IMR-90 (cell line): ENCODE data around the gene CLASRP. TPM values are rescaled to one million over a fixed set of nuclear protein-coding genes. Genes with fewer than 3 reads are reported as not detected.

Experiments used
- ATAC-seq: fragments of 200-7000 bp; cut with Tn5 transposase; 2 replicates; pipeline ENCODE4 v1.9.1; 2020; ENCODE audit warnings: low read depth, mild to moderate bottlenecking, moderate library complexity
- BruUV-seq: library from RNA; stranded (reverse); fragments of 400-500 nt; replicated peaks from 2 replicates; lab custom pipeline; 2021; lab: Mats Ljungman, UMichigan
- CTCF ChIA-PET: fragments of 300-600 bp; formaldehyde crosslinking; extraction: SDS; loops from one replicate; lab custom pipeline; 2021; ENCODE audit warnings: antibody characterized with exemption; lab: Yijun Ruan, JAX
- POLR2A ChIA-PET: fragments of 300-600 bp; sonication (Branson Sonifier 250); formaldehyde crosslinking; loops from one replicate; lab custom pipeline; 2022; ENCODE audit warnings: antibody characterized with exemption; ENCODE audit not compliant: unreplicated experiment; lab: Charles Lee
- DNase-seq: peaks from one replicate; pipeline ENCODE4 v3.0.0; 2013
- H2AFZ ChIP-seq: replicated peaks from 2 replicates; pipeline ENCODE3; 2013; ENCODE audit warnings: low read length, mild to moderate bottlenecking; ENCODE audit not compliant: poor library complexity
- H2AK5ac ChIP-seq: 2 replicates; pipeline ENCODE4 v1.6.1; 2013; ENCODE audit warnings: low read depth, low read length, inconsistent platforms
- H2AK9ac ChIP-seq: replicated peaks from 2 replicates; pipeline ENCODE3; 2013; ENCODE audit warnings: mild to moderate bottlenecking, low read depth, low read length, moderate library complexity; ENCODE audit not compliant: poor library complexity
- H2BK120ac ChIP-seq: 2 replicates; pipeline ENCODE4 v1.6.1; 2013; ENCODE audit warnings: low read depth, low read length, inconsistent platforms
- H2BK15ac ChIP-seq: 3 replicates; pipeline ENCODE4 v1.6.1; 2013; ENCODE audit warnings: low read depth, low read length, inconsistent platforms
- H2BK20ac ChIP-seq: 2 replicates; pipeline ENCODE4 v1.6.1; 2013; ENCODE audit warnings: low read depth, mild to moderate bottlenecking, inconsistent platforms, low read length, moderate library complexity
- H2BK5ac ChIP-seq: 2 replicates; pipeline ENCODE4 v1.6.1; 2013; ENCODE audit warnings: mild to moderate bottlenecking, low read depth, low read length, inconsistent platforms; ENCODE audit not compliant: poor library complexity, severe bottlenecking
- H3K14ac ChIP-seq: replicated peaks from 2 replicates; pipeline ENCODE4 v1.6.1; 2013; ENCODE audit warnings: low read depth, low read length, inconsistent platforms
- H3K18ac ChIP-seq: 2 replicates; pipeline ENCODE4 v1.6.1; 2013; ENCODE audit warnings: low read depth, low read length, control low read depth
- H3K23ac ChIP-seq: 2 replicates; pipeline ENCODE4 v1.6.1; 2013; ENCODE audit warnings: low read depth, low read length, inconsistent platforms
- H3K27ac ChIP-seq: 2 replicates; pipeline ENCODE4 v1.5.1; 2013; ENCODE audit warnings: mild to moderate bottlenecking, control low read depth, low read length; ENCODE audit not compliant: insufficient read depth
- H3K27me3 ChIP-seq: 2 replicates; pipeline ENCODE4 v1.6.1; 2013; ENCODE audit warnings: low read length; ENCODE audit not compliant: control insufficient read depth, insufficient read depth
- H3K36me3 ChIP-seq: 2 replicates; pipeline ENCODE4 v1.6.1; 2013; ENCODE audit warnings: low read length, mixed read lengths; ENCODE audit not compliant: control insufficient read depth, insufficient read depth
- H3K4ac ChIP-seq: 2 replicates; pipeline ENCODE4 v1.6.1; 2013; ENCODE audit warnings: low read depth, low read length, inconsistent platforms
- H3K4me1 ChIP-seq: 2 replicates; pipeline ENCODE4 v1.6.1; 2013; ENCODE audit warnings: low read length, mixed read lengths; ENCODE audit not compliant: control insufficient read depth, insufficient read depth
- H3K4me2 ChIP-seq: 2 replicates; pipeline ENCODE4 v1.6.1; 2013; ENCODE audit warnings: low read depth, mild to moderate bottlenecking, control low read depth, low read length, moderate library complexity
- H3K4me3 ChIP-seq: 2 replicates; pipeline ENCODE4 v1.5.1; 2013; ENCODE audit warnings: low read depth, mild to moderate bottlenecking, control low read depth, low read length, moderate library complexity; ENCODE audit not compliant: insufficient read depth
- H3K56ac ChIP-seq: 2 replicates; pipeline ENCODE4 v1.6.1; 2013; ENCODE audit warnings: low read length, inconsistent platforms; ENCODE audit not compliant: insufficient read depth; ENCODE audit errors: extremely low read depth
- H3K79me1 ChIP-seq, 2 experiments: 2 replicates each; pipeline ENCODE4 v1.6.1; 2013; ENCODE audit warnings: low read length in 2 of 2, inconsistent platforms in 1 of 2, low read depth in 1 of 2
- H3K9ac ChIP-seq: 2 replicates; pipeline ENCODE4 v1.6.1; 2013; ENCODE audit warnings: low read depth, low read length, control low read depth
- H3K9me1 ChIP-seq: 2 replicates; pipeline ENCODE4 v1.6.1; 2013; ENCODE audit warnings: low read length, inconsistent platforms; ENCODE audit not compliant: insufficient read depth
- H3K9me3 ChIP-seq: 2 replicates; pipeline ENCODE4 v1.6.1; 2013; ENCODE audit warnings: low read length; ENCODE audit not compliant: control insufficient read depth, insufficient read depth
- H4K20me1 ChIP-seq: 2 replicates; pipeline ENCODE4 v1.6.1; 2013; ENCODE audit warnings: low read length, inconsistent platforms; ENCODE audit not compliant: insufficient read depth
- H4K5ac ChIP-seq: 2 replicates; pipeline ENCODE4 v1.6.1; 2013; ENCODE audit warnings: mild to moderate bottlenecking, low read depth, low read length, control low read depth
- H4K8ac ChIP-seq, 2 experiments: 2 replicates each; pipeline ENCODE4 v1.6.1; 2013; ENCODE audit warnings: low read depth in 2 of 2, low read length in 2 of 2, control low read depth in 1 of 2, inconsistent platforms in 1 of 2
- H4K91ac ChIP-seq: 2 replicates; pipeline ENCODE4 v1.6.1; 2013; ENCODE audit warnings: low read depth, low read length, inconsistent platforms; ENCODE audit not compliant: insufficient read depth
- CTCF ChIP-seq: conservative IDR thresholded peaks from 2 replicates; pipeline ENCODE4 v1.5.1; 2012; ENCODE audit warnings: mild to moderate bottlenecking, low read depth, low read length, improper control_type of control experiment
- ELK1 ChIP-seq: fragments of 150-350 bp; IDR thresholded peaks from 2 replicates; pipeline ENCODE4 v1.6.1; 2016; ENCODE audit warnings: low read depth, mild to moderate bottlenecking, low read length, moderate library complexity, borderline replicate concordance
- NFE2L2 ChIP-seq: fragments of 150-350 bp; IDR thresholded peaks from 2 replicates; pipeline ENCODE4 v1.6.1; 2016; ENCODE audit warnings: low read depth, mild to moderate bottlenecking, low read length
- RAD21 ChIP-seq: IDR thresholded peaks from 2 replicates; pipeline ENCODE4 v1.6.1; 2012; ENCODE audit warnings: low read length, improper control_type of control experiment
- RFX5 ChIP-seq: IDR thresholded peaks from 2 replicates; pipeline ENCODE4 v1.8.0; 2012; ENCODE audit warnings: low read depth, mild to moderate bottlenecking, low read length, moderate library complexity
- WGBS, 2 experiments: methylation state at CpG; one replicate each; pipeline versions ENCODE4 v1.1.5 to v1.1.7; 2013; ENCODE audit warnings: missing lambda C conversion rate in 2 of 2; ENCODE audit not compliant: insufficient read length in 1 of 2; ENCODE audit errors: extremely low coverage in 2 of 2; 5-methylcytosine and 5-hydroxymethylcytosine counted together
- dilution Hi-C: fragments of 300-500 bp; cut with HindIII; formaldehyde crosslinking; loops from one replicate; pipeline ENCODE4 v1.14.3; 2018; ENCODE audit warnings: low sequenced_read_pairs; ENCODE audit not compliant: unreplicated experiment
- in situ Hi-C: fragments of 300-500 bp; cut with MboI; formaldehyde crosslinking; loops from 3 replicates; pipeline ENCODE4 v1.14.3; 2019; ENCODE audit warnings: low sequenced_read_pairs, inconsistent platforms, mixed read lengths
- intact Hi-C: fragments of 100-400 bp; cut with micrococcal nuclease; formaldehyde crosslinking; loops from 2 replicates; pipeline ENCODE4 v1.10.0; 2022
- polyA plus RNA-seq, 3 experiments: library from polyadenylated mRNA; depleted of rRNA; stranded (reverse); fragments of >200 nt; gene quantifications; 2 replicates each; pipeline ENCODE4 v1.2.3, GENCODE V29; 2012; ENCODE audit warnings: low replicate concordance in 1 of 3
- total RNA-seq: library from RNA; depleted of rRNA; stranded (reverse); fragments of >200 nt; gene quantifications from 2 replicates; pipeline ENCODE4 v1.2.3, GENCODE V29; 2012

Gene CLASRP
- total and polyA plus RNA-seq, 2 of the 4 experiments (the other 2 are of a cell fraction) = 19.9 to 31.7 TPM

GRCh38 chr19:45103508-45104319 is 64.9 kb downstream of the CLASRP start:
- Histone ChIP-seq H4K8ac (peak overlapping the region in 1 of 2 experiments; percentile 26; a peak in 1 of 4 replicates), H3K56ac (no peak overlapping the region), H2AK9ac (peak overlapping the region; percentile 63), H3K79me1 (peaks cover 39 to 97% of the 10 kb centered on the region in 2 experiments), H3K9ac (no peak overlapping the region), H3K18ac (no peak overlapping the region), H3K27ac (no peak overlapping the region), H3K27me3 (no peaks in the 10 kb centered on the region), H3K4me2 (peak overlapping the region; percentile 38; the same call in 1 of the 2 replicates), H4K20me1 (peaks cover 97% of the 10 kb centered on the region), H3K14ac (no peak overlapping the region), H3K9me1 (peaks cover 38% of the 10 kb centered on the region), H2BK20ac (no peak overlapping the region), H2AK5ac (peak overlapping the region; percentile 21; the same call in 1 of the 2 replicates), H4K5ac (no peak overlapping the region), H3K4ac (no peak overlapping the region), H2BK5ac (no peak overlapping the region), H2BK15ac (no peak overlapping the region), H4K91ac (no peak overlapping the region), H3K9me3 (no peaks in the 10 kb centered on the region), H3K23ac (no peak overlapping the region), H3K4me1 (peaks cover 29% of the 10 kb centered on the region), H3K36me3 (0 out of 2 replicates have a peak, but pooled peaks cover 1% of the 10 kb centered on the region), H2BK120ac (no peak overlapping the region), H2AFZ (no peak overlapping the region), H3K4me3 (no peak overlapping the region)
- in situ Hi-C loops (no loop called here), intact Hi-C loops (no loop called here), dilution Hi-C loops (no loop called here)
- 62% methylated on average over 11 of the region's 26 CpGs; no CpG with 5 or more reads in 1 of the 2 experiments for WGBS, 2 experiments
- no peak for TF ChIP-seq NFE2L2
- no peak for TF ChIP-seq RFX5
- no peak for TF ChIP-seq RAD21
- no peak for TF ChIP-seq ELK1
- TF ChIP-seq CTCF = no peak
- DNase-seq (no peak), ATAC-seq (no peak; the same call in 1 of the 2 replicates)
- ChIA-PET CTCF (no interaction called here), POLR2A (no interaction called here)
- no TSS peak for BruUV-seq
